KOPT-K1 (cell line): Measurements from ENCODE around the gene FGD6.
"Not testable (repeated sequence)": the region's sequence is repeated elsewhere in the genome, so short reads cannot be mapped to it uniquely, and the experiment has no call there.

Experiments
- H3K27ac ChIP-seq: fragments of 200-600 bp; sonication (generic); 2 replicates; pipeline ENCODE4 v1.5.1; 2016; ENCODE audit warnings: antibody characterized with exemption, mild to moderate bottlenecking, low read depth, low read length; ENCODE audit not compliant: poor library complexity, severe bottlenecking
- H3K36me3 ChIP-seq: fragments of 200-600 bp; sonication (generic); 2 replicates; pipeline ENCODE4 v1.5.1; 2017; ENCODE audit warnings: antibody characterized with exemption, mild to moderate bottlenecking, low read length, moderate library complexity; ENCODE audit not compliant: insufficient read depth
- H3K9me3 ChIP-seq: fragments of 200-600 bp; sonication (generic); 2 replicates; pipeline ENCODE4 v1.5.1; 2017; ENCODE audit warnings: antibody characterized with exemption, low read length, mild to moderate bottlenecking; ENCODE audit not compliant: insufficient read depth, poor library complexity, severe bottlenecking

The FGD6 gene

GRCh38 chr12:95118788-95119179 is 98.5 kb downstream of the FGD6 start:
- Histone ChIP-seq H3K27ac (no peak overlapping the region), H3K9me3 (no peaks in the 10 kb centered on the region), H3K36me3 (no peaks in the 10 kb centered on the region)

GRCh38 chr12:95118138-95118787 is 99.0 kb downstream of the FGD6 start:
- no peaks in the 10 kb centered on the region for H3K9me3 ChIP-seq
- H3K27ac ChIP-seq, result no peak overlapping the region
- H3K36me3 ChIP-seq, result no peaks in the 10 kb centered on the region

GRCh38 chr12:95117178-95117599 is 100.1 kb downstream of the FGD6 start:
- Histone ChIP-seq H3K9me3 (no peaks in the 10 kb centered on the region), H3K27ac (no peak overlapping the region)

GRCh38 chr12:95116773-95117172 is 100.5 kb downstream of the FGD6 start:
- no peaks in the 10 kb centered on the region for H3K9me3 ChIP-seq
- no peak overlapping the region for H3K27ac ChIP-seq
- no peaks in the 10 kb centered on the region for H3K36me3 ChIP-seq

More at GRCh38 chr12:95117178-95117599, 100.1 kb downstream of the FGD6 start:
- no peaks in the 10 kb centered on the region for H3K36me3 ChIP-seq

- no peak overlapping the region for H3K27ac ChIP-seq
Observed at GRCh38 chr12:95116341-95116740, 100.9 kb downstream of the FGD6 start.

GRCh38 chr12:95115641-95116040 is 101.6 kb downstream of the FGD6 start:
- Histone ChIP-seq H3K9me3 (no peaks in the 10 kb centered on the region), H3K36me3 (no peaks in the 10 kb centered on the region), H3K27ac (no peak overlapping the region)

More at GRCh38 chr12:95116341-95116740, 100.9 kb downstream of the FGD6 start:
- no peaks in the 10 kb centered on the region for H3K9me3 ChIP-seq
- H3K36me3 ChIP-seq, result no peaks in the 10 kb centered on the region

GRCh38 chr12:95114766-95115405 is 102.4 kb downstream of the FGD6 start:
- Histone ChIP-seq H3K9me3 (no peaks in the 10 kb centered on the region), H3K36me3 (no peaks in the 10 kb centered on the region), H3K27ac (no peak overlapping the region)

GRCh38 chr12:95107362-95107761 is 109.9 kb downstream of the FGD6 start:
- Histone ChIP-seq H3K9me3 (no peaks in the 10 kb centered on the region), H3K27ac (no peak overlapping the region), H3K36me3 (no peaks in the 10 kb centered on the region)

- Histone ChIP-seq H3K27ac (no peak overlapping the region), H3K36me3 (no peaks in the 10 kb centered on the region)
Observed at GRCh38 chr12:95105540-95105939, 111.7 kb downstream of the FGD6 start.

GRCh38 chr12:95104919-95105452 is 112.3 kb downstream of the FGD6 start:
- H3K9me3 ChIP-seq, result no peaks in the 10 kb centered on the region
- no peak overlapping the region for H3K27ac ChIP-seq
- no peaks in the 10 kb centered on the region for H3K36me3 ChIP-seq

More at GRCh38 chr12:95105540-95105939, 111.7 kb downstream of the FGD6 start:
- no peaks in the 10 kb centered on the region for H3K9me3 ChIP-seq

GRCh38 chr12:95102916-95103671 is 114.2 kb downstream of the FGD6 start:
- Histone ChIP-seq H3K9me3 (no peaks in the 10 kb centered on the region), H3K27ac (no peak overlapping the region), H3K36me3 (no peaks in the 10 kb centered on the region)

GRCh38 chr12:95101957-95102356 is 115.3 kb downstream of the FGD6 start:
- not testable (repeated sequence) for H3K27ac ChIP-seq, H3K9me3 ChIP-seq, H3K36me3 ChIP-seq

GRCh38 chr12:95100264-95101190 is 116.7 kb downstream of the FGD6 start:
- Histone ChIP-seq H3K36me3 (no peaks in the 10 kb centered on the region), H3K27ac (no peak overlapping the region), H3K9me3 (no peaks in the 10 kb centered on the region)

- Histone ChIP-seq H3K36me3 (no peaks in the 10 kb centered on the region), H3K9me3 (no peaks in the 10 kb centered on the region), H3K27ac (no peak overlapping the region)
Observed at GRCh38 chr12:95099270-95099790, 117.9 kb downstream of the FGD6 start.
